Esophagus muscularis mucosa (tissue), 3 donors: Measurements from ENCODE around the gene NRARP.

ENCODE experiments used
- CTCF ChIP-seq, 3 experiments: fragments of 200-600 bp in 2 of 3; fragments of 450-650 bp in 1 of 3; sonication (generic) in 2 of 3; IDR thresholded peaks; one replicate each; pipeline ENCODE4 v1.5.1; 2017 to 2019; ENCODE audit warnings: antibody characterized with exemption in 3 of 3, mild to moderate bottlenecking in 2 of 3, moderate library complexity in 1 of 3
- POLR2AphosphoS5 ChIP-seq, 2 donors: sonication (generic); formaldehyde crosslinking; IDR thresholded peaks; one replicate each; pipeline ENCODE4 v1.6.1; 2017; ENCODE audit warnings: antibody characterized with exemption in 2 of 2

- TF ChIP-seq CTCF (IDR thresholded peaks at IDR 0.05): no peak
- TF ChIP-seq POLR2AphosphoS5 (IDR thresholded peaks at IDR 0.05): no peak
Measured at GRCh38 chr9:137251490-137252268, 50.4 kb downstream of the NRARP start.
